GM13977 (cell line): ENCODE data around the gene PCED1B.

Source experiments
- DNase-seq: peaks from one replicate; pipeline ENCODE4 v3.0.0; 2012; ENCODE audit warnings: low spot score
- CTCF ChIP-seq: IDR thresholded peaks from 2 replicates; pipeline ENCODE4 v1.5.1; 2012; ENCODE audit warnings: mild to moderate bottlenecking, control low read depth; ENCODE audit not compliant: insufficient read depth; ENCODE audit errors: extremely low read depth, missing control alignments
- in situ Hi-C: fragments of 300-500 bp; cut with MboI; formaldehyde crosslinking; loops from one replicate; pipeline ENCODE4 v1.12.0; 2022; ENCODE audit warnings: low sequenced_read_pairs, low pct_unique_long_range_greater_than_20kb, mixed read lengths, inconsistent platforms; ENCODE audit not compliant: unreplicated experiment

Gene PCED1B

GRCh38 chr12:47088021-47088944 is 8.9 kb downstream of the PCED1B start:
- in situ Hi-C loops = no loop called here
- no peak for TF ChIP-seq CTCF
- DNase-seq = no peak

- DNase-seq = no peak
- in situ Hi-C loops = no loop called here
These were observed 11.6 kb downstream of the PCED1B start for GRCh38 chr12:47091009-47091408.

GRCh38 chr12:47094804-47095203 is 15.4 kb downstream of the PCED1B start:
- TF ChIP-seq CTCF = no peak
- no peak for DNase-seq
- in situ Hi-C loops = no loop called here

More at GRCh38 chr12:47091009-47091408, 11.6 kb downstream of the PCED1B start:
- no peak for TF ChIP-seq CTCF

- in situ Hi-C loops = no loop called here
These were observed 16.2 kb downstream of the PCED1B start for GRCh38 chr12:47095446-47096236.

GRCh38 chr12:47097276-47097896 is 18.0 kb downstream of the PCED1B start:
- no peak for TF ChIP-seq CTCF
- in situ Hi-C loops = no loop called here
- no peak for DNase-seq

More at GRCh38 chr12:47095446-47096236, 16.2 kb downstream of the PCED1B start:
- TF ChIP-seq CTCF = no peak
- DNase-seq = no peak

- in situ Hi-C loops = no loop called here
- no peak for TF ChIP-seq CTCF
- DNase-seq = no peak
These were observed 18.7 kb downstream of the PCED1B start for GRCh38 chr12:47098099-47098498.
